HepG2 (cell line): ENCODE measurements around the gene LMOD1. TPM values are rescaled to one million over a fixed set of nuclear protein-coding genes. Genes with fewer than 3 reads are reported as not detected.
"Not testable (repeated sequence)": the region's sequence is repeated elsewhere in the genome, so short reads cannot be mapped to it uniquely, and the experiment has no call there.

ENCODE experiments used
- ATAC-seq: fragments of 200-7000 bp; cut with Tn5 transposase; 3 replicates; pipeline ENCODE4 v1.9.1; 2020; ENCODE audit warnings: mild to moderate bottlenecking, moderate library complexity
- BruUV-seq: library from RNA; stranded (reverse); fragments of 400-500 nt; replicated peaks from 2 replicates; lab custom pipeline; 2021; lab: Mats Ljungman, UMichigan
- CTCF ChIA-PET: fragments of 300-600 bp; formaldehyde crosslinking; extraction: SDS; loops from one replicate; lab custom pipeline; 2021; ENCODE audit warnings: low total read pairs, inconsistent platforms, low intra/inter-chr PET ratio; lab: Yijun Ruan, JAX
- POLR2A ChIA-PET: fragments of 350-600 bp; sonication (Branson Sonifier 250); formaldehyde crosslinking; loops from one replicate; lab custom pipeline; 2020; ENCODE audit warnings: antibody characterized with exemption, inconsistent platforms; lab: Yijun Ruan, JAX
- DNase-seq: peaks from one replicate; pipeline ENCODE4 v3.0.0-alpha.2; 2015; ENCODE audit warnings: low spot score
- FAIRE-seq: peaks from 3 replicates; lab custom pipeline; 2011; peaks lifted over from hg19 to GRCh38; lab: Jason Lieb, UNC
- H2AFZ ChIP-seq: one replicate; pipeline ENCODE4 v1.6.1; 2011; ENCODE audit warnings: low read length, inconsistent platforms
- H3K27ac ChIP-seq: fragments of 300-600 bp; 3 replicates; pipeline ENCODE4 v1.8.0; 2011; ENCODE audit warnings: mixed run types, mild to moderate bottlenecking, mixed read lengths, low read length, inconsistent platforms; ENCODE audit not compliant: insufficient read depth; ENCODE audit errors: extremely low read length
- H3K27me3 ChIP-seq, 2 experiments: fragments of 200-600 bp in 1 of 2; 2 replicates in 1 of 2; 3 replicates in 1 of 2; pipeline versions ENCODE4 v1.6.0 to v1.8.0; 2011; ENCODE audit warnings: low read length in 2 of 2, mild to moderate bottlenecking in 2 of 2, moderate library complexity in 2 of 2, inconsistent platforms in 1 of 2; ENCODE audit not compliant: insufficient read depth in 2 of 2, control insufficient read depth in 1 of 2
- H3K36me3 ChIP-seq, 2 experiments: fragments of 200-600 bp in 1 of 2; replicated peaks in 1 of 2; 2 replicates in 1 of 2; 3 replicates in 1 of 2; pipeline versions ENCODE4 v1.5.1 to v1.8.0; 2011; ENCODE audit warnings: low read length in 2 of 2, inconsistent platforms in 1 of 2; ENCODE audit not compliant: insufficient read depth in 2 of 2, control insufficient read depth in 1 of 2
- H3K4me1 ChIP-seq: 2 replicates; pipeline ENCODE4 v1.5.1; 2012; ENCODE audit warnings: low read length, inconsistent platforms; ENCODE audit not compliant: insufficient read depth
- H3K4me2 ChIP-seq: 2 replicates; pipeline ENCODE4 v1.6.0; 2011; ENCODE audit warnings: low read depth, low read length, inconsistent platforms
- H3K4me3 ChIP-seq, 3 experiments: fragments of 200-600 bp in 1 of 3; sonication (generic), shearing (Covaris generic) in 1 of 3; replicated peaks in 1 of 3; 2 replicates each; pipeline ENCODE4 v1.5.1; 2011 to 2016; ENCODE audit warnings: low read length in 3 of 3, inconsistent platforms in 2 of 3, low read depth in 2 of 3, mild to moderate bottlenecking in 2 of 3, control low read depth in 1 of 3, mixed read lengths in 1 of 3; ENCODE audit not compliant: insufficient read depth in 1 of 3
- H3K79me2 ChIP-seq: one replicate; pipeline ENCODE4 v1.6.1; 2011; ENCODE audit warnings: low read length, inconsistent platforms; ENCODE audit not compliant: insufficient read depth
- H3K9ac ChIP-seq: 2 replicates; pipeline ENCODE4 v1.6.0; 2011; ENCODE audit warnings: mild to moderate bottlenecking, low read depth, low read length, inconsistent platforms; ENCODE audit not compliant: insufficient read depth
- H3K9me3 ChIP-seq: 2 replicates; pipeline ENCODE4 v1.5.1; 2012; ENCODE audit warnings: mild to moderate bottlenecking, low read length
- H4K20me1 ChIP-seq: 2 replicates; pipeline ENCODE4 v1.6.0; 2011; ENCODE audit warnings: inconsistent platforms, mild to moderate bottlenecking, low read length, moderate library complexity; ENCODE audit not compliant: insufficient read depth
- NCOA1 ChIP-seq: sonication (generic); formaldehyde crosslinking; IDR thresholded peaks from 2 replicates; pipeline ENCODE4 v1.9.0; 2021; ENCODE audit warnings: missing genetic modification reagents
- SRSF9 ChIP-seq: fragments of 200-400 bp; formaldehyde crosslinking; IDR thresholded peaks from 2 replicates; pipeline ENCODE4 v1.6.1; 2018; ENCODE audit warnings: borderline replicate concordance, mild to moderate bottlenecking, low read depth, low read length; ENCODE audit not compliant: insufficient read depth, poor library complexity, severe bottlenecking
- YY1 ChIP-seq: IDR thresholded peaks from 2 replicates; pipeline ENCODE4 v1.6.1; 2011; ENCODE audit warnings: low read length, low read depth, moderate library complexity, mild to moderate bottlenecking; ENCODE audit not compliant: insufficient read depth, insufficient replicate concordance
- ZNF644 ChIP-seq: IDR thresholded peaks from 2 replicates; pipeline ENCODE4 v1.6.1; 2016; ENCODE audit warnings: low read depth
- WGBS: methylation state at CpG from one replicate; pipeline ENCODE4 v1.1.6; 2017; ENCODE audit warnings: low lambda C conversion rate; 5-methylcytosine and 5-hydroxymethylcytosine counted together
- in situ Hi-C: cut with HindIII; loops from 2 replicates; pipeline ENCODE4 v1.10.0; 2017; ENCODE audit warnings: low pct_unique_long_range_greater_than_20kb; ENCODE audit not compliant: extremely low pct_ligation_motif_present
- intact Hi-C: fragments of 100-400 bp; cut with micrococcal nuclease; formaldehyde crosslinking; loops from one replicate; pipeline ENCODE4 v1.10.0; 2022; ENCODE audit not compliant: unreplicated experiment
- polyA plus RNA-seq, 8 experiments: library from polyadenylated mRNA; depleted of rRNA in 3 of 8; stranded (reverse) in 7 of 8; unstranded in 1 of 8; fragments of >200 nt; fragmentation: Illumina TruSeq in 4 of 8; extraction: Trizol in 4 of 8; gene quantifications; 2 replicates each; pipeline versions ENCODE4 v1.2.1 to v1.2.3, GENCODE V29; 2011 to 2016; ENCODE audit warnings: low read depth in 4 of 8, missing spikeins in 1 of 8, mixed read lengths in 1 of 8; ENCODE audit not compliant: insufficient read depth in 1 of 8
- total RNA-seq, 5 experiments: library from RNA; depleted of rRNA; stranded (reverse); fragments of >200 nt; fragmentation: Illumina TruSeq; extraction: Trizol; gene quantifications; 2 replicates each; pipeline ENCODE4 v1.2.3, GENCODE V29; 2016; ENCODE audit warnings: low read depth in 1 of 5
- TF ChIP-seq, protein P1 (sequence below): sonication (generic); formaldehyde crosslinking; IDR thresholded peaks from 2 replicates; pipeline ENCODE4 v1.4.0; 2020; ENCODE audit warnings: missing genetic modification reagents

LMOD1 gene
- total and polyA plus RNA-seq, 2 of the 13 experiments (the other 11 are each of a cell fraction or from before 2014, with no cell fraction given) = not detected

DNA sequence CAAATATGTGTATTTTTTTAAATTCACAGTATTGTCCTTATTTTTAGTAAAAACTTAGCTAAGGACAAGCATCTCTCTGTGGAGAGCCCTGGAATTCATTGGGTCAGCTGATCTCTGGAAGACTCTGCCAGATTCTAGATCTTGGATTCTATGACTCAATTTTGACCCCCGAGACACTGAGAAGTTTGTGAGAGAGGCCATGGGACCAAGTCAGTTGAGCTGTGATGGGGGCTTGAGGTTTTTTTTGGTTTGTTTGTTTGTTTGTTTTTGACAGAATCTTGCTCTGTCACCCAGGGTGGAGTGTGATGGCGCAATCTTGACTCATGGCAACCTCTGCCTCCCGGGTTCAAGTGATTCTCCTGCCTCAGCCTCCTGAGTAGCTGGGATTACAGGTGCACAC, 44.1 kb downstream of the LMOD1 start:
- Histone ChIP-seq H4K20me1 (no peaks in the 10 kb centered on the region), H3K27ac (no peak overlapping the region), H3K36me3 (no peaks in the 10 kb centered on the region), H3K4me2 (no peak overlapping the region), H3K27me3 (peaks cover 0 to 13% of the 10 kb centered on the region in 2 experiments; a peak in 1 of 5 replicates), H3K79me2 (no peaks in the 10 kb centered on the region), H3K4me3 (no peak overlapping the region), H3K4me1 (no peaks in the 10 kb centered on the region), H2AFZ (no peak overlapping the region), H3K9me3 (no peaks in the 10 kb centered on the region), H3K9ac (no peak overlapping the region)
- POLR2A ChIA-PET = no interaction called here
- TF ChIP-seq NCOA1 (CRISPR knock-in tag) (no peak), SRSF9 (no peak), ZNF644 (CRISPR knock-in tag) (no peak), YY1 (no peak)
- TF ChIP-seq, protein P1, sequence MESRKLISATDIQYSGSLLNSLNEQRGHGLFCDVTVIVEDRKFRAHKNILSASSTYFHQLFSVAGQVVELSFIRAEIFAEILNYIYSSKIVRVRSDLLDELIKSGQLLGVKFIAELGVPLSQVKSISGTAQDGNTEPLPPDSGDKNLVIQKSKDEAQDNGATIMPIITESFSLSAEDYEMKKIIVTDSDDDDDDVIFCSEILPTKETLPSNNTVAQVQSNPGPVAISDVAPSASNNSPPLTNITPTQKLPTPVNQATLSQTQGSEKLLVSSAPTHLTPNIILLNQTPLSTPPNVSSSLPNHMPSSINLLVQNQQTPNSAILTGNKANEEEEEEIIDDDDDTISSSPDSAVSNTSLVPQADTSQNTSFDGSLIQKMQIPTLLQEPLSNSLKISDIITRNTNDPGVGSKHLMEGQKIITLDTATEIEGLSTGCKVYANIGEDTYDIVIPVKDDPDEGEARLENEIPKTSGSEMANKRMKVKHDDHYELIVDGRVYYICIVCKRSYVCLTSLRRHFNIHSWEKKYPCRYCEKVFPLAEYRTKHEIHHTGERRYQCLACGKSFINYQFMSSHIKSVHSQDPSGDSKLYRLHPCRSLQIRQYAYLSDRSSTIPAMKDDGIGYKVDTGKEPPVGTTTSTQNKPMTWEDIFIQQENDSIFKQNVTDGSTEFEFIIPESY (CRISPR knock-in tag) = no peak
- CTCF ChIA-PET = no interaction called here
- FAIRE-seq (no peak), DNase-seq (no peak), ATAC-seq (no peak)
- in situ Hi-C loops = no loop called here
- 52% methylated on average over 3 of the region's 3 CpGs for WGBS
- intact Hi-C loops = no loop called here
- no TSS peak for BruUV-seq

DNA sequence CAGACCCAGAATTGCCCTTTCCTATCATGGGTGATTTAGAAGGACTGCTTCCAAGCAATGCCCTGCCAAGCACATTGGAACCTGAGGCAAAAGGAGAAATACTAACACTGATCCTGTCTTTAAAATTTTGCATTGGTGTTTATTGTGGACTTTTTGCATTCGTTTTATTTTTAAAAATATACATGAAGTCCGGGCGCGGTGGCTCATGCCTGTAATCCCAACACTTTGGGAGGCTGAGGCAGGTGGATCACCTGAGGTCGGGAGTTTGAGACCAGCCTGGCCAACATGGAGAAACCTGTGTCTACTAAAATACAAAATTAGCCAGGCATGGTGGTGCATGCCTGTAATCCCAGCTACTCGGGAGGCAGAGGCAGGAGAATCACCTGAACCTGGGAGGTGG, 45.3 kb downstream of the LMOD1 start:
- intact Hi-C loops, POLR2A ChIA-PET, H3K9me3 ChIP-seq, DNase-seq, H3K4me2 ChIP-seq, H2AFZ ChIP-seq, FAIRE-seq, in situ Hi-C loops, H3K36me3 ChIP-seq, H3K4me3 ChIP-seq, CTCF ChIA-PET, BruUV-seq, H3K27ac ChIP-seq, H3K9ac ChIP-seq, H3K4me1 ChIP-seq, H3K79me2 ChIP-seq, ATAC-seq, H4K20me1 ChIP-seq: not testable (repeated sequence)
- H3K27me3 ChIP-seq = peaks cover 0 to 12% of the 10 kb centered on the region in 2 experiments; a peak in 1 of 5 replicates
- WGBS = 44% methylated on average over 6 of the region's 6 CpGs
